ENCODE data around the gene IRX5. TPM values are rescaled to one million over a fixed set of nuclear protein-coding genes. Genes with fewer than 3 reads are reported as not detected.

IRX5 gene
- not detected in 2 replicates for total RNA-seq

GRCh38 chr16:54930005-54930868, at the start of gene IRX5:
TSS of gene IRX5 (plus strand) at chr16:54930865. CDS start at chr16:54931199, 334 bp downstream.

